ENCODE results near the gene CTNNA2.

CTNNA2 gene

DNA sequence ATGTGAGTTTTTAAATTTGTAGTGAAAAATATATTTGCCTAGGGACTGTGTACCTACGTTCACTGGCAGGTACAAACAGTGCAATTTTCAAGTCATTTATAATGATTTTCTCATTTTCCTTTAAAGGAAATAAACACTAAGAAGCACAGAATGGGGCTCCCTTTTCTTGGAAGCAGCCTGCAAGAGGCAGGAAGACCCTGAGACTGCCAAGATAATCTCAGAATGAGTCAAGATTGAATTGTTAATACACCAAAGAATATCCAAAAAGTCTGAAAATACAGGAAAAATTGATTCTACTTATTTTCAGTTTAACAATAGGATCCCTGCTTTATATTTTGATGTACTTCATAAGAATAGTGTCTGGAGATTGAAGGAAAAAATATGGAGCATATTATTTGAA is 331.2 kb downstream of the CTNNA2 start:
- TF ChIP-seq CTCF (IDR thresholded peaks at IDR 0.05; ENCODE audit: control insufficient read depth, extremely low read depth, insufficient read depth): no peak
- no peak for DNase-seq (ENCODE audit: low read depth)
- no peak overlapping the region for H3K4me3 ChIP-seq (ENCODE audit: low read depth, low read length)

- no peak for TF ChIP-seq CTCF (IDR thresholded peaks at IDR 0.05; ENCODE audit: control insufficient read depth, extremely low read depth, insufficient read depth)
- DNase-seq (ENCODE audit: low read depth): no peak
- H3K4me3 ChIP-seq (ENCODE audit: low read depth, low read length): no peak overlapping the region
These were observed 334.0 kb downstream of the CTNNA2 start for GRCh38 chr2:79846878-79847277.

GRCh38 chr2:79849241-79849640 is 336.4 kb downstream of the CTNNA2 start:
- no peak for DNase-seq (ENCODE audit: low read depth)

GRCh38 chr2:79849949-79850348 is 337.1 kb downstream of the CTNNA2 start:
- H3K4me3 ChIP-seq (ENCODE audit: low read depth, low read length): no peak overlapping the region
- no peak for DNase-seq (ENCODE audit: low read depth)
- no peak for TF ChIP-seq CTCF (IDR thresholded peaks at IDR 0.05; ENCODE audit: control insufficient read depth, extremely low read depth, insufficient read depth)

More at GRCh38 chr2:79849241-79849640, 336.4 kb downstream of the CTNNA2 start:
- no peak overlapping the region for H3K4me3 ChIP-seq (ENCODE audit: low read depth, low read length)
- no peak for TF ChIP-seq CTCF (IDR thresholded peaks at IDR 0.05; ENCODE audit: control insufficient read depth, extremely low read depth, insufficient read depth)

- H3K4me3 ChIP-seq (ENCODE audit: low read depth, low read length): no peak overlapping the region
- no peak for DNase-seq (ENCODE audit: low read depth)
- no peak for TF ChIP-seq CTCF (IDR thresholded peaks at IDR 0.05; ENCODE audit: control insufficient read depth, extremely low read depth, insufficient read depth)
These were observed 338.1 kb downstream of the CTNNA2 start for GRCh38 chr2:79850912-79851311.

- no peak overlapping the region for H3K4me3 ChIP-seq (ENCODE audit: low read depth, low read length)
- peak; percentile 80 for TF ChIP-seq CTCF (IDR thresholded peaks at IDR 0.05; ENCODE audit: control insufficient read depth, extremely low read depth, insufficient read depth)
- DNase-seq (ENCODE audit: low read depth): no peak
These were observed 342.6 kb downstream of the CTNNA2 start for GRCh38 chr2:79855264-79856006.

GRCh38 chr2:79857888-79858287 is 345.0 kb downstream of the CTNNA2 start:
- H3K4me3 ChIP-seq (ENCODE audit: low read depth, low read length): no peak overlapping the region
- no peak for TF ChIP-seq CTCF (IDR thresholded peaks at IDR 0.05; ENCODE audit: control insufficient read depth, extremely low read depth, insufficient read depth)
- no peak for DNase-seq (ENCODE audit: low read depth)

Data from LNCaP clone FGC (cell line).